ENCODE results near the gene RBFOX2.
"Not testable (repeated sequence)": the region's sequence is repeated elsewhere in the genome, so short reads cannot be mapped to it uniquely, and the experiment has no call there.

The RBFOX2 gene

DNA sequence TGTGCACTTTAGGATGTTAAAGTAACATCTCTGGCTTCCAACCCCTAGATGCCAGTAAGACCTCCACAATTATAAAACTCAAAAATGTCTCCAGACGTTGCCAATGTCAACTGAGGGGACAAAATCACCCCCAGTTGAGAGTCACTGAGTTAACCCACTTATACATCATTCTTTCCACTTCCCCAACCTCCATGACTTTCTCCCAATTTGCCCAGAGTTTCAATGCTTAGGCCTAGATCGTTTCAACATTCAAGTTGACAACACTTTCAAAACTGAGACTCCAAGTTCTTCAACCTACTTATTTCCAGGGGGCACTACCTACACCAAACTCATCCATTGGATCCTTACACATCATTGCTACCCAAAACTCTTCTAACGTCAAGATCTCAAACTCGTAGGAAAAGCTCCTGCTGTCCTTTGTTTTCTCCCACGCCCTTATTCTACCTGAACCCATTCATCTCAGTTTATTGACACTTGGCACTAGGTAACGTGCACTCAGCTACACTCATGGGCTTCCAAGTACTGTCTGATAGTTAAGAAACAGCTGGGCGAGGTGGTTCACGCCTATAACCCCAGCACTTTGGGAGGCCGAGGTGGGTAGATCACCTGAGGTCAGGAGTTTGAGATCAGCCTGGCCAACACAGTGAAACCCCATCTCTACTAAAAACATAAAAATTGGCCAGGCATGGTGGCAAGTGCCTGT lies 24.5 kb downstream of the RBFOX2 start:
- DNase-seq = no peak

DNA sequence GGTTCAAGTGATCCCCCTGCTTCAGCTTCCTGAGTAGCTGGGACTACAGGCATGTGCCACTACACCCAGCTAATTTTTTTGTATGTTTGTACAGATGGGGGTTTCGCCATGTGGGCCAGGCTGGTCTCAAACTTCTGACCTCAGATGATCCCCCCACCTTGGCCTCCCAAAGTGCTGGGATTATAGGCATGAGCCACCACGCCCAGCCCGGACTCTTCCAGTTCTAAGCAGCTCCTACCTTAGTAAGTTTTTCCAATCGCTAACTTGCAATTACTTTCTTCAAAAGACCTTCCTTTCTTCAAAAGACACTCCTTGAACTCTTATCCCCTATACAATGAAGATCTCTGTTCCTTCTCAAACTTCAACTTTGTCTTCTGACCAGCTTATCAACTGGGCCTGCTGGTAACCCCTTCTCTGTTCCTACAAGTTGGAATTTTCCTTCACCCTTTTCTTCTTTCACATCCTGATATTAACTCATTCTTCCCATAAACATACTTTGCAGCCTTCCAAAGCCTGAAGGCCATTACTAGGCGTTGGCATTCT lies 25.8 kb downstream of the RBFOX2 start:
- DNase-seq = no peak

DNA sequence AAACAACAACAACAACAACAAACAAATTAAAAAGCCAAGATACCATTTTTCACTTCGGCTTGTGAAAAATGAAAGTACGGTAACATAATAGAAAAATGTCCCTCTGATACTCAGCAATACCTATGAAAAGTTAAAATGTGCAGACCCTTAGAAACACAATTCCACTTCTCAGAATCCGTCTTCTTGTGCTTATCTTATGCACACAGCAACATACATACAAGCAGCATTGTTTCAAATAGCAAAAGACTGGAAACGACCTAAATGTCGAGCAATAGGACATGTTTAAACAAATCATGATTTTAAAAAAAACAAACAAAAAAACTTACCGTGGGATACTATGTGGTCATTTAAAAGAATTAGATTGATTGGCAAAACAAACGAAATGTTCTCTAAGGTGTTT lies 26.5 kb downstream of the RBFOX2 start:
- no peak for DNase-seq

DNA sequence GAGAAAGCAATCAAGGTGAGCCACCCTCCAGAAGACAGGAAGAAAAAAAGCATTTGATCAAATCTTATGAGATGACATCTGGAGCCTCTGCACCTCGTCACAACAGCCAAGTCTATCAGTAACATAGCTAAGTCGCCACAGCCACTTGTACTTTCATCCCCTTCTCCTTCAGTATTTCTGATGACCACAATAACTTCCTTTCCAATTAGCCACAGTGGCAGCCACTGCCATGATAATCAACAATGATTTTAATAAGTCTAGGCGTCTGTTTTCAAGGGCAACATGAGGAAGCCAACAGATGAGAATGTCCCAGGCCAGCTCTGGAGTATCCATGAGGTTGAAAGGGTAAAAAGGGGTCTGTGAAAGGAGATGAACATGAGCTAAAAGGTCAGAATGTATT lies 29.9 kb downstream of the RBFOX2 start:
- no peak for DNase-seq

DNA sequence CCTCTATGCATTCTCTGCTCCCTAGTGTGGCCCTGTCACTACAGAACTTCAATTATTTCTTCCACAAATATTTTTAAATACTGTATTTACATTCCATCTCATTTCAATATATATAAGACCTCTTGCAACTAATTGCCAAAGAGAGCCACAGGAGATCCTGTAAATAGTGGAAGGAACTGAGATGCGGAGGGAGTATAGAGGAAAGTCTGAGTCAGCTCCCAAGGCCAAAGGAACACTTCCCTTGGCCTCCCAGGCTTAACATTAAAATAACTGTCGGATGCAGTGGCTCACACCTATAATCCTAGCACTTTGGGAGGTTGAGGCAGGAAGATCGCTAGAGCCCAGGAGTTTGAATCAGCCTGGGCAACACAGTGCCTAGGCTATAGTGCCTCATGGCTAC lies 31.2 kb downstream of the RBFOX2 start:
- no peak for DNase-seq

DNA sequence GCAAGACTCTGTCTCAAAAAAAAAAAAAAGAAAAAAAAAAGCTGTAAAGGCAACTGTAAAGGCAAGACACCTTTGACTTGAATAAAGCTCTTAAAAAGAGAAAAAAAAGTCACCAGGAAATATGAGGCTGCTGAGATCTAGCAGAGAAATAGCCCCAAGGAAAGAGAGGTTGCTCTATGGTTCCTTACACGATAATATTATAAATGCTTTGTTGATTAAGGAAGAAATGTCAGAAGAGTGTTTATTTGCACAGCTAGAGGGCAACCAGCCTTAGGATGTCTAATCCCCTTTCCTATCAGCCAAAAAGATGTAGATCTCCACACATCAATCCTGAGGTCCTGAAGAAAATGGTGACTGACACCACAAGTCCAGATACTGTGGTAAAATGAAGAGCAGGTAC lies 32.0 kb downstream of the RBFOX2 start:
- no peak for DNase-seq

DNA sequence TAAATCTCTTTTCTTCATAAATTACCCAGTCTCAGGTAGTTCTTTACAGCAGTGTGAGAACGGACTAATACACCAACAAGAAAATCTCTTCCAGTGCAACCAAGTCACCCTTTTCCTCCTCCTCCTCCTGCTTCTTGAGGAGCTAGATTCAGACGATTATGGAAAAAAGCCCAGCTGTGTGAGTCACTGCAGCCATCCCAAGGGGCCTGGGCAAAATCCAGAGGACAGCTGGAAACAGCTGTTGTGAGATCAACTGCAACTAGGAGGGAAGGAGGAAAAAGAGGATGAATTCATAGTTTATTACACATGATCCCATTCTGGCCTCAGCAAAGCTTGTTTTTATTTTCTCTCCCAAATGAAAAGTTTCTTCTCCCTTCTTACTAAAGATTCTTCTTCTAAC lies 32.9 kb downstream of the RBFOX2 start:
- DNase-seq = no peak

DNA sequence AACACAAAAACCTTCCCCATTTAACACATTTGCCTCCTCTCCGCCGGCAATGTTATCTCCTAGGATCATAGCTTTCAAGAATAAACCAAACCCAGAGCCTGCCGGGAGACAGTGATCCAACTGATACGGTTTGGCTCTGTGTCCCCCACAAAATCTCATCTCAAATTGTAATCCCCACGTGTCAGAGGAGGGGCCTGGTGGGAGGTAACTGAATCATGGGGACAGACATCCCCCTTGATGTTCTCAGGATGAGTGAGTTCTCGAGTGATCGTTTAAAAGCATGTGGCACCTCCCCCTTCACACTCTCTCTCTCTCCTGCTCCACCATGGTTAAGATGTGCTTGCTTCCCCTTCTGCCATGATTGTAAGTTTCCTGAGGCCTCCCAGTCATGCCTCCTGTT lies 33.3 kb downstream of the RBFOX2 start:
- DNase-seq = no peak

DNA sequence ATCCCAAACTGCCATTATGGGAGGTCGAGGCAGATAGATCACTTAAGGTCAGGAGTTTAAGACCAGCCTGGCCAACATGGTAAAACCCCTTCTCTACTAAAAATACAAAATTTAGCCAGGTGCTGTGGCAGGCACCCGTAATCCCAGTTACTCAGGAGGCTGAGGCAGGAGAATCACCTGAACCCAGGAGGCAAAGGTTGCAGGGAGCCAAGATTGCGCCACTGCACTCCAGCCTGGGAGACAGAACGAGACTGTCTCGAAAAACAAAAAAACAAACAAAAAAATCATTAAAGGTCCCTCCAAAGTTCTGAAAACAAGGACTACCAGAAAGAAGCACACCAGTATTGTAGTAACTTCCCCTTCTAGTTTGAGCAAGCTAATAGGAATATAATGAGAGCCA lies 34.9 kb downstream of the RBFOX2 start:
- not testable (repeated sequence) for DNase-seq

DNA sequence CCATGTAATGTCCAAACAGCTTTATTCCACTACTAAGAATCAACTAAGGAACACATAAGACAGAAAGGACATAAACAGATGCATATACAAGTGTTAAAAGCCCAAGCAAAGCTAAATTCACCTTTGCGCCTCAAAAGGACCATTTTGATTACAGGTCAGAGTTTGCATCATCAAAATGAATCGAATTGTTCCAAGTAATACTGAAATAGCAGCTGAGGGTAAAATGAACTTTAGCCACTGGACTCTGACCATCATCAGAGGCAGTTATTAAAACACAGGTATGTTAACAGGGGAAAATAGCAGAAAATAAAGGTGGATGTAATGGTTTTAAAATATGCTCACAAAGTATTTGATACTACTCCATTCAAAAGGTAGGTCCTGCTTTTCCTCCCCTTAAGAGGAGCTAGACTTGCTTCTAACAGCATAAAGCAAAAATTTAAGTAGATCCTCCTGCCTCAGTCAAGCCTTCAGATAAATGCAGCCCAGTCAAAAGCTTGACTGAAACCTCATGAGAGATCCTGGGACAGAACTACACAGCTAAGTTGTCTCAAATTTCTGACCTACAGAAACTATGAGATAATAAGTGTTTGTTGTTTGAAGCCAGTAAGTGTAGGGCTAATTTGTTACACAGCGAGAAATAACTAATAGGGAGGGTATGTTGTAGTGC lies 35.4 kb downstream of the RBFOX2 start:
- no peak for DNase-seq

DNA sequence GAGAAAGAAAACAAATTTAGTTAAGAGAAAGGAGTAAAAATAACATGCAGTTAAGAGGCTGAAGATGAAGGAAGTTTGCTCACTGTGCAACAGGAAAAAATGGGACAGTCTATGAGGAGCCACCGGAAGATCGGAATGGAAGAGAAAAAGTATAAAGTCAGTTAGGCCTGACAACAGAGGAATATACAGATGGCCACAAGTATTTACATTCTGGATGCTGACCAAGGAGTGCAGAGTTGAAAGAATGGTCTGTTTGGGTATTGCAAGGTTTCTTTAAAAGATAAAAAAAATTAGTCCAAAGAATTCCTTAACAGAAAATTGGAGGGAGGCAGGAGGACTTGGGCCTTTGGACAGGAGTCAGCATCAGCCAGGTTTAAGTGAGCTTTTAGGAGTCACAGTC lies 37.5 kb downstream of the RBFOX2 start:
- no peak for DNase-seq

DNA sequence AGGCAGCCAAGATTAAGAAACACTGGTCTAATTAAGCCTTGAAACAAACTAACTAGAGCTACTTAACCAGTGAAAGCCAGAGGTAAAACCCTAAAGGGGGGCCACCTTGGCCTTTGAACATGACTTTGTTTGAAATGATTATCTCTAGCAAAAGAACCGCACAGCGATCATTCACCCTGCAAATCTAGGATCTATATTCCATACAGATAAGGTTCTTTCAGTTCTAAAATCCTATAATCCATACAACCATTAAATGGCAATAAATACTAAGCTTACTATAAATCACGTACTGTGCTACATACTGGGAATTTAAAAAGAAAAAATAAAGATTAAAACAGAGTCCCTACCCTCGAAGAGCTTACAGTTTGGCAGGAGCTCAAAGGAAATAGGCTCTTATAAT lies 40.6 kb downstream of the RBFOX2 start:
- DNase-seq = no peak

DNA sequence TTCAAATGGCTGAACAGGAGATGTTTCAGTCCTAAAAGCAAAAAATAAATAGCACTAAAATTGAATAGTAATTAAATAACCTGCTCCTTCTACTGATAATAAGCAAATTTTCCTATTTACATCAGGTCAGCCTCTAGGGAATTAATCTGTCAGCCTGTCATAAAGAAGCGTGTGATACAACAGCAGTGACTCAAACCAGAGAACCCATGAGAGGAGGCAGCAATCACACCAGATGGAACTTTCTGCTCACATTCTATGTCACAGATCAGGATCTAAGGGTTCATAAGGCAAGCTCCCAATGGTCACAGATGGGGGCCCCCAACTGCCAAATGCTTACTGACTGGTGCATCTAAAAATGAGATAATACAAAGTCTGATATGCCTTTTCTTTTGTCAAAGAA lies 41.1 kb downstream of the RBFOX2 start:
- no peak for DNase-seq

DNA sequence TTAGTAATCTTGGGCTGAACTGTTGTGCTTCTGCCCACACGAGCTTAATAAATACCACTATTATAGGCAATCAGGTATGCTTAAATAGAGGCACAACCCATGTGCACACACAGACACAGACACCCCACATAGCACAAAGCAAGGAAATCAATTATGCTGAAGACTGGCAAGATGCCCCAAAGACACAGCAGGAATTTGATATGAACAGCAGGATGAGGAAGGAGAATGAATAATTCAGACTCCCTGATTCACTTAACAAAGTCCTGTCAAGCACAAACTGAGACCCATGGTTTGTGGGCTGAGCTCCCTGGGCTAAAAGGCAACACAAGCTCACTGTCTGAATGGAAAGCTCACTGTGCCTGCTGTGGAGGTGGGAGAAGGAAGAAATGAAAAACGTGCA lies 42.5 kb downstream of the RBFOX2 start:
- DNase-seq = no peak

DNA sequence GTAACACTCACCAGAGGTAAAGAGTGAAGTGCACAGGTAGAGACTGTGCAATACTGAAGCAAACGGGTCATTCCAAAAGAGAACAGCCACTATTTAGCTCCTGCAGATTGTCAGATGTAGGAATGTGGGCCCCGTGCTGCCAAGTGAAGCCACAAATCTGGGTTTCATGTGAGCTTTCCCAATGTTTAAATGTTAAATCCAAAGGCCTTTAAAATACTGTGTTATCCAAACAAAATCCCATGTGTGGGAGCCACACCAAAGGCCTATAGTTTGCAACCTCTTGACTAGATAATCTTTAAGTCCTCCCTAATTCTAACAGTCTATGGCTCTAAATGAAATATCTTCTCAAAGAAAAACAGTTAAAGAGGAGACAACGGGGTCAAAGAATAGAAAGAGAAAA lies 43.3 kb downstream of the RBFOX2 start:
- no peak for DNase-seq

DNA sequence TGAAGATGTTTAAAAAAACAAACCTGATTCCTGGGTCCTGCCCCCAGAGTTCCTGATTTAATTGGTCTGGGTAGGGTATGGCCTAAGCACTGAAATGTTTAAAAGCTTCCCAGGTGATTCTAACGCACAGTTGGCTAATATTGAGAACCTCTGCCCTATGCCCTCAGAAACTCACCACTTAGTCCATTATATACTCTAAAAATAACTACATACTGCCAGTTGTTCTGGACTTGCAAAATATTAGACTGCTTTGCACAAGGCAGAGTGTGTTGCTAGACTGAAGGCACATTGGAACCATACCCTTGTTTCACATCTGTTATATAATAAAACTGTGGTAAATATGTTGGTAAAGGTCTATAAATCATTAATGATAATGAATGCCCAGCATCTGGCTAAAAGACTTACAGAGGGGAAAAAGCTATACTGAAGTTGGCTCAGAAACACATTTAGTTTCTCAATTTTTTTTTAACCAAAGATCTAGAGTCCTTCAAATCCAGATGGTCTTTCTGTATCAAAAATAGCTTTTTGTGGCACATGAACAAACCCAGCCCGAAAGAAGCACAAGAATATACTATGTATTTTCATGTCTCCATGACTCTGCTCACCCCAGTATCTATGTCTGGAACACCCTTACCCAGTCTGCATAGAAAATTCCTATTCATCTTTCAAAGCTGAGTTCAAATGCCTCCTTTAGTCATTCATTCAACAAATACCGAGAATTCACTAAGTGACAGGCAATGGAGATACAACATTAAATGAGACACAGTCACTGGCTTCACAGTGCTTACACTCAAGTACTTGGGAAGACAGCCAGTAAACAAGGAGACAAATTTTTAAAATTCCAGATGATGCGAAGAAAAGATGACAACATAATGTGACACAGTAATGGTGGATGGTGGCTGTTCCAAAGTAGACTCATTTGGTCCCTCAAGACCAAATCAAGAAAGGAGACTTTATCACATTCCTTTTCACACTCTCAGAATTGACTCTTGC lies 44.1 kb downstream of the RBFOX2 start:
- no peak for DNase-seq

DNA sequence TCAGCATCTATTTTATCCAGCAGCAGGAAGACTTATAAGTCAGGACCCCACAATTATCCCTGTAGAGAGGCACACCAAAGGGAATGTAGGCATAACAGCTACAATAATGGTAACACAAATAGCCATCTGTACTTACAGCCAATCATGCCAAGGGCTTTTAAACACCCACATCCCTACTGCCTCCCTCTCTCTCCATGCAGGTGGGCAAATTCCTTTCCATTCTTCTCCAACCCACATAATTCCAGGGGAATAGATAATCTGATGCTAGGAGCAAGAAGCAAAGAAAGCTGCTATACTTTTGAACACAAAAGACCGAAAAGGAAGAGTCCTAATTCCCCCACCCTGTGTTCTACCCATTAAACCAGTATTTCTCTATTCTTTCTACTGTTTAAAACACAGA lies 46.7 kb downstream of the RBFOX2 start:
- DNase-seq = no peak

DNA sequence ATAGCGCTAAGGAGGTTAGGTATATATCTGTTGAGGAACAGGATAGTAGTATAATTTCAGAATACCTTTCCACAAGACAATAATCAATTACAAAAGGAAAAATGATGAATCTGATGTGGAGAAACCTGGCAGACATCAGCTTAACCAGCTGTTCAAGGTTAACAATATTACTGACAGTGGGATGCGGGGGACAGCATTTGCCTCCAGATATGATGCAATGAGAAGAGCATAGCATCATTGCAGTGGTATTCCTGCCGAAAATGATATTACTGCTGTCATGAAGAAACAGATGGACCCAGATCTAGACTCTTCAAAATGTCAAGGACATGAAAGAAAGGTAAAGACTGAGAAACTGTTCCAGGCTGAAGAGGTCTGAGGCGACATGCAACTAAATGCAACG lies 49.7 kb downstream of the RBFOX2 start:
- no peak for DNase-seq

DNA sequence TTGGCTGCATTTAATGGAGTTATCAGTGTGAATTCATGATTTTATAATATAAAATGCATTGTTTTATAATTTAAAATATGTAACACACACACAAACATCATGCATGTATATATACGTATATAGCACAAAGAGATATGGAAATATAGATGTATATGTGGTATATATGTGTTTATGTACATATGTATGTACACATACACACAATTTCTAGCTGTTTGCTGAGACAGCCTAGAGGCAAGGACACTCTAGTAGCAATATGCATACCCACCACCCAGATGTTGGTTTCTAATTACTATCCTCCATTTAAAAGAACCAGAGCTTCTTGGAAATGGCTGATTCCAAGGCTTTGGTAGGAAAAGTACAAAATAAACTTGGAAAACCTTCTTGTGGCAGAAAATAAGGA lies 50.4 kb downstream of the RBFOX2 start:
- no peak for DNase-seq

DNA sequence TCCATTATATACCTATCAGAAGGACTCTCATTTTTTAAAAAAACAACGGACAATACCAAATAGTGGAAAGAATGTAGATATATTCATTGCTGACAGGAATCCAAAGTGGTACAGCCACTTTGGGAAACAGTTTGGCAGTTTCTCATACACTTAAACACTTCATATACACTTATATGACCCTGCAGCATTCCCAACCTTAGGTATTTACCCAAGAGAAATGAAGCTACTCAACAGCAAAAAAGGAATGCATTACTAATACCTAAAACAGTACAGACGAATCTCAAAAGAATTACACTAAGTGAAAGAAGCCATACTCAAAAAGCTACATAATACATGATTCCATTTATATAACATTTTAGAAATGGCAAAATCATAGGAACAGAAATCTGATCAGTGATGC lies 51.5 kb downstream of the RBFOX2 start:
- no peak for DNase-seq

DNA sequence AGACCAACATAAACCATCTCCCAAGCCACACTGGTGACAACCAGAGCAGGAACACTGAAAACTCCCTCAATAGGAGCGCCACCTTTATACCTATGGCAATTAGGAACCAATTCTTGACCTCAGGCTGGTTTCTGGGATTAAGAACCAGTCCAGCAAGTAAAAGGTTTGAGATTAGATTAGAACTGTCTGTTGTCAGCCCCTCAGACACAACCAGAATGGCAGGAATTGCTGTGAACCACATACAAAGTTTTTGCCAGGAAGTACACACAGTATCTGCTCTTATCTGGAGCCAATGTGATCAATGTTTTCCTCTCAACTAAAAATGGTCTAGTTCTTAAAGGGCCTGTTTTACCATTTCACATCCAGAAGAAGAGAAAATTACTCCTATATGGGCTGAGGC lies 55.2 kb downstream of the RBFOX2 start:
- DNase-seq = no peak

DNA sequence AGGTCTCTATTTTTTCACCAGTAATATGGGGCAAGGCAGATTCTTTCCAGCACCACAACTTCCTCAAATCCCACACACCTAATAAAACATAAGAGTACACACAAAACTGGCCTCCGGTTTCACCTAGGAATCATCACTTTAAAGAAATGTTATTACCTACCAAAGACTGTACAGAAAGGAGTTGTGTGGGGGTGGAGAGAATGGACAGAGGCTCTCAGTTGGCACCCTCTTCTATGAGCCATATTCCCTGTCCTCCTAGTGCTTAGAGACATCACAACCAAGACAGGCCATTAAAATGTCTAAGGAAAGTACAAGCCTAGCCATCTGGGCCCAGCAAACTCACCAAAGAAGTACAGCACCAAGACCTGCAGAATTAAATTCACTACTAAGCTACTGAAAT lies 56.1 kb downstream of the RBFOX2 start:
- DNase-seq = no peak

DNA sequence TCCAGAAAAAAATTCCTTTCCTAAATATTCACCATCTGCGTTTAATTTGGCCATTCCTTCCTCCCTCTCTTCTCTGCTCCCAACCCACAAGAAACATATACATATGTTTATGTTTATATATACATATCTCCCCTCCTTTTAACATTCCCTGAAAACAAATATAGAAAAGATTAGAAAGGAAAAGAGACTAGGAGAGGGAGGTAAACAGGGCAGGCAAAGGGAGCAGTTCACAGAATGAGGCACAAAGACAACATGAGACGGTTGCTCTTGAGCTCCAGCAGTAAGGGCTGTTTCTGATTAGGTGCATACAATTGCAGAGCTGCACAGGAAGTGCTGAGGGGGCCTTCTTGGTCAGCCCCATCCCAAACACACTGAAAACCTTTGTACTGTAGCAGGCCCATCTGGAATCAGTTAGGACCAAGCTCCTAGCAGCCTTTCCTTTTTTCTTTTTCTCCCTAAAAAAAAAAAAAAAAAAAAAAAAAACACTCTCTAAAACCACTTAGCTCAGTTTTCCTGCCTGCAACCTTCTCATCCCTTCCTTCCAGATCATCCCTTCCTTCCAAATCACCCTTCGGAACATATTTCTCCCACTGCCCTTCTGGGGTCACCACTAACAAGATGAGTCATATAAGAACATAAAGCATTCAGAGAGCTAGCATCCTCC lies 57.0 kb downstream of the RBFOX2 start:
- no peak for DNase-seq
